Measurements from ENCODE around the gene COQ10A. TPM values are rescaled to one million over a fixed set of nuclear protein-coding genes. Genes with fewer than 3 reads are reported as not detected.

COQ10A gene
- total RNA-seq, 1 donor from 2014 or later, result 26.4 TPM

DNA sequence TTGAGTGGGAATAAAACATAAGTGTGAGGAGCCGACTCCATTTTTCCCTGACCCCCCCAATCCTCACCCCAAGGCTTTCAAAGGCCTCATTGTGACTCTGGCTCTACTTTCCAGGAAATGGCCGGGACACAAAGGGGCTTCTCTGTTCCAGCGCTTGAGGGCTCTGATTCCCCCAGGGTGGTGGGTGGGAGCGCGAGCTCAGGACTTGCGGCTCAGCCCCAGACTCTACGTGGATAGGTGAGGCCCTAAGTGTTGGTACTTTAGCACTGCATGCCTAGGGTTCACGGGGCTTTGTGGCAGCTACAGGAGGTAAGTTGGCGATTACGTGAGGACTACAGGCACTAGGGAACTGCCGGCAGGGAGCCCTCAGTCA is 48.5 kb downstream of the COQ10A start:
- H3K36me3 Mint-ChIP-seq, result peaks cover 5% of the 10 kb centered on the region
- peaks cover 5% of the 10 kb centered on the region for H3K4me1 Mint-ChIP-seq (ENCODE audit: unreplicated experiment)
- peak overlapping the region; percentile 99 for H3K4me3 Mint-ChIP-seq
- DNase-seq (ENCODE audit: extremely low spot score, unreplicated experiment), result no peak
- H3K27me3 Mint-ChIP-seq, result no peaks in the 10 kb centered on the region
- TF ChIP-seq, protein P1, sequence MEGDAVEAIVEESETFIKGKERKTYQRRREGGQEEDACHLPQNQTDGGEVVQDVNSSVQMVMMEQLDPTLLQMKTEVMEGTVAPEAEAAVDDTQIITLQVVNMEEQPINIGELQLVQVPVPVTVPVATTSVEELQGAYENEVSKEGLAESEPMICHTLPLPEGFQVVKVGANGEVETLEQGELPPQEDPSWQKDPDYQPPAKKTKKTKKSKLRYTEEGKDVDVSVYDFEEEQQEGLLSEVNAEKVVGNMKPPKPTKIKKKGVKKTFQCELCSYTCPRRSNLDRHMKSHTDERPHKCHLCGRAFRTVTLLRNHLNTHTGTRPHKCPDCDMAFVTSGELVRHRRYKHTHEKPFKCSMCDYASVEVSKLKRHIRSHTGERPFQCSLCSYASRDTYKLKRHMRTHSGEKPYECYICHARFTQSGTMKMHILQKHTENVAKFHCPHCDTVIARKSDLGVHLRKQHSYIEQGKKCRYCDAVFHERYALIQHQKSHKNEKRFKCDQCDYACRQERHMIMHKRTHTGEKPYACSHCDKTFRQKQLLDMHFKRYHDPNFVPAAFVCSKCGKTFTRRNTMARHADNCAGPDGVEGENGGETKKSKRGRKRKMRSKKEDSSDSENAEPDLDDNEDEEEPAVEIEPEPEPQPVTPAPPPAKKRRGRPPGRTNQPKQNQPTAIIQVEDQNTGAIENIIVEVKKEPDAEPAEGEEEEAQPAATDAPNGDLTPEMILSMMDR (conservative IDR thresholded peaks at IDR 0.05), result no peak
- H3K27ac Mint-ChIP-seq, result peak overlapping the region; percentile 99
- H3K9me3 Mint-ChIP-seq, result no peaks in the 10 kb centered on the region

DNA sequence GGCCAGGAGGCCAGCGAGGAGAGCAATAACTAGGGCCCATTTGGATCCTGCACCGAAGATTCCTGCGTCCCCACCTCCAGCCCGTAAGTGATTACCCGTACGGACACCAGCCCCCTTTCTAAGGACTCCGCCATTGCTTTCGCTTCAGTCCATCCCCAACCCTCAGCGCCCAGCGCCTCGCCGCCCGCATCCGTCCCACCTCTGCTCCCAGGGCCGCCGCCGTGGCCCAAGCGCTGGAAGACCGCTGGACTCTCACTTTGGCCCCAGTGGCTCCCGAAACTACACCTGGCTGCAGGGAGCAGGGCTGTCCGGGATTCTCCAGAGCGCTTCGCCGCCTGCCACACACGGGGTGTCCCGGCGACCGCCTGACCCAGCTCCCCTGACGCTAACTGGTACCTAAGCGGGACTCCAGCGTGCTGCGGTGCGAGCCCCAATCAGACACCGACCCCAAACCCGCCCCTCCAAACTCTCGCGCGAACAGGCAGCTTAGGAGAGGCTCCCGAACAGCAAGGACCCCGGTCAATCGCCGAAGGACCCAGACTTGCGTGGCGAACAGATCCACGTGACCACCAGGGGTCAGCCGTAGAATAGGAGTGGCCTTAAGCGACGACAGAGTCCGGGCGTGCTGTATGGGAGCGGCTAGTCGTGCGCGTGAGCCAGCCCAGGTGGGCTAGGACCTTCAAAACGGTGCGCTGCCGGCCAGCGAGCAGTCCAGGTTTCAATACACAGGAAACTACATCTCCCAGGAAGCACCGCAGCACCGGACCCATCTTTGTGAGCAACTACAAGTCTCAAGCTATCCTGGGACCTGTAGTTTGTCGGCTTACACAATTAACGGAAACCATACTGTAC is 49.1 kb downstream of the COQ10A start, which contains the start of gene CNPY2:
TSS of gene CNPY2 (minus strand) at position 367 of the 852 bp plus-strand sequence. CDS start 771 bp downstream, outside the sequence.
- Mint-ChIP-seq H3K4me1 (ENCODE audit: unreplicated experiment) (peaks cover 5% of the 10 kb centered on the region), H3K27ac (peak within 1 kb of the TSS; percentile 99), H3K36me3 (peaks cover 5% of the 10 kb centered on the region), H3K27me3 (no peaks in the 10 kb centered on the region), H3K4me3 (peak within 1 kb of the TSS; percentile 99), H3K9me3 (no peaks in the 10 kb centered on the region)
- DNase-seq (ENCODE audit: extremely low spot score, unreplicated experiment), result peak; percentile 96
- TF ChIP-seq, protein P1 (conservative IDR thresholded peaks at IDR 0.05), result peak; percentile 45

DNA sequence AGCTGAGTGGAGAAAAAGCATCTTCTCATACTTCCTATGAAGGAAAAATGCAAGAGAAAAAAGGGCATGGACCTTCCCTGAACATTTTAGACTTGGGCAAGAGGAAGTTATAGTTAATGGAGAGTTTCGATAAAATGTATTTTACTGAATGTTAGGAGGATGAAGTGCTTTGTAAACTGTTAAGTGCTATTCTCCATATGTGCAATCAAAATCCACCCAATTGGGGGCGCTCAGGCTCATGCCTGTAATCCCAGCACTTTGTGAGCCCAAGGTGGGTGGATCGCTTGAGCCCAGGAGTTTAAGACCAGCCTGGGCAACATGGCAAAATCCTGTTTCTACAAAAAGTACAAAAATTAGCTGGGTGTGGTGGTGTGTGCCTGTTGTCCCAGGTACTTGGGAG is 50.9 kb downstream of the COQ10A start:
- TF ChIP-seq, protein P1 (conservative IDR thresholded peaks at IDR 0.05), result no peak
- Mint-ChIP-seq H3K9me3 (no peaks in the 10 kb centered on the region), H3K27me3 (no peaks in the 10 kb centered on the region), H3K36me3 (peaks cover 11% of the 10 kb centered on the region), H3K27ac (peak overlapping the region; percentile 57), H3K4me3 (no peak overlapping the region), H3K4me1 (ENCODE audit: unreplicated experiment) (peaks cover 5% of the 10 kb centered on the region)
- no peak for DNase-seq (ENCODE audit: extremely low spot score, unreplicated experiment)

Other genes starting within 250 kb of the COQ10A start
- gene IKZF4, start 245.9 kb upstream of the COQ10A start, total RNA-seq (ENCODE audit: low replicate concordance), result 6.1 and 21.0 TPM in 2 replicates
- 20.2 and 38.7 TPM in 2 replicates for gene RPS26, start 225.0 kb upstream of the COQ10A start, total RNA-seq (ENCODE audit: low replicate concordance)
- gene ERBB3, start 186.8 kb upstream of the COQ10A start, total RNA-seq (ENCODE audit: low replicate concordance), result 76.5 and 176 TPM in 2 replicates
- 115 and 141 TPM in 2 replicates for gene PA2G4, start 162.4 kb upstream of the COQ10A start, total RNA-seq (ENCODE audit: low replicate concordance)
- 4,566 and 4,714 TPM in 2 replicates for gene RPL41, start 150.3 kb upstream of the COQ10A start, total RNA-seq (ENCODE audit: low replicate concordance)
- 11.6 and 12.1 TPM in 2 replicates for gene ZC3H10, start 148.7 kb upstream of the COQ10A start, total RNA-seq (ENCODE audit: low replicate concordance)
- gene ESYT1, start 138.7 kb upstream of the COQ10A start, total RNA-seq (ENCODE audit: low replicate concordance), result 81.4 and 96.3 TPM in 2 replicates
- 66.2 and 161 TPM in 2 replicates for gene MYL6B, start 114.4 kb upstream of the COQ10A start, total RNA-seq (ENCODE audit: low replicate concordance)
- gene MYL6, start 108.6 kb upstream of the COQ10A start, total RNA-seq (ENCODE audit: low replicate concordance), result 1,223 and 1,943 TPM in 2 replicates
- 92.8 and 147 TPM in 2 replicates for gene SMARCC2, start 77.5 kb upstream of the COQ10A start, total RNA-seq (ENCODE audit: low replicate concordance)
- gene RNF41, start 45.0 kb upstream of the COQ10A start, total RNA-seq (ENCODE audit: low replicate concordance), result 33.7 and 37.7 TPM in 2 replicates
- gene NABP2, start 42.6 kb upstream of the COQ10A start, total RNA-seq (ENCODE audit: low replicate concordance), result 37.5 and 40.0 TPM in 2 replicates
- gene SLC39A5, start 36.9 kb upstream of the COQ10A start, total RNA-seq (ENCODE audit: low replicate concordance), result 23.0 and 37.7 TPM in 2 replicates
- gene ANKRD52, start 8.6 kb upstream of the COQ10A start, total RNA-seq (ENCODE audit: low replicate concordance), result 52.9 and 56.1 TPM in 2 replicates
- gene CS, start 33.4 kb downstream of the COQ10A start, total RNA-seq (ENCODE audit: low replicate concordance), result 278 and 290 TPM in 2 replicates
- gene CNPY2, start 49.0 kb downstream of the COQ10A start, total RNA-seq (ENCODE audit: low replicate concordance), result 194 and 217 TPM in 2 replicates
- 58.3 and 77.5 TPM in 2 replicates for gene PAN2, start 67.1 kb downstream of the COQ10A start, total RNA-seq (ENCODE audit: low replicate concordance)
- 0.48 and 1.3 TPM in 2 replicates for gene IL23A, start 71.9 kb downstream of the COQ10A start, total RNA-seq (ENCODE audit: low replicate concordance)
- gene STAT2, start 93.2 kb downstream of the COQ10A start, total RNA-seq (ENCODE audit: low replicate concordance), result 132 and 139 TPM in 2 replicates
- gene APOF, start 95.9 kb downstream of the COQ10A start, total RNA-seq (ENCODE audit: low replicate concordance), result not detected in 2 replicates
- 23.0 and 57.4 TPM in 2 replicates for gene TIMELESS, start 182.5 kb downstream of the COQ10A start, total RNA-seq (ENCODE audit: low replicate concordance)
- gene MIP, start 187.7 kb downstream of the COQ10A start, total RNA-seq (ENCODE audit: low replicate concordance), result not detected in 2 replicates
- 3.7 and 4.8 TPM in 2 replicates for gene SPRYD4, start 201.6 kb downstream of the COQ10A start, total RNA-seq (ENCODE audit: low replicate concordance)
- gene GLS2, start 221.2 kb downstream of the COQ10A start, total RNA-seq (ENCODE audit: low replicate concordance), result 6.7 and 7.0 TPM in 2 replicates